ENCODE results near the gene L3MBTL3. TPM values are rescaled to one million over a fixed set of nuclear protein-coding genes. Genes with fewer than 3 reads are reported as not detected.
A peak's percentile ranks its signal among the peaks of the same experiment; 100 is the strongest.
"Not testable (repeated sequence)": the region's sequence is repeated elsewhere in the genome, so short reads cannot be mapped to it uniquely, and the experiment has no call there.

L3MBTL3 gene
- total RNA-seq, 1 experiment from 2014 or later: 14.3 TPM

DNA sequence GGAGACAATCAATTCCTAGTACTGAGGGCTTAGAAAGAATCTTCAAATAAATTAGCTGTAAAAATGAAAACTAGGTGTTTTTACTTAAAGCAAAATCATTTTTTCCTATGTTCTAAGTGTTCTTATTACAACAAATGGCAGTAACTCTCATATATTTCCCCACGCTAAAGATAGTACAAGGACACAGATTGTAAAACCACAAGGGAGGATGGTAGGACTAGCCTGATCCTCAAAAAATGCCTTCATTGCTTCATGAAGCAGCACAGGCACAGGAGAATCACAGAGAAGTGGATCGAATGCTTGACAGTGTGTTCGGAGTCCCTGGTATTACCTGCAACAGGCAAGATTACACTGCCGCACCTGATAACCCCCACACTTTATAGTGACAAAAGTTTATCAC lies 145.9 kb downstream of the L3MBTL3 start:
- ChIA-PET CTCF (no interaction called here), POLR2A (no interaction called here)
- TF ChIP-seq, protein P1, sequence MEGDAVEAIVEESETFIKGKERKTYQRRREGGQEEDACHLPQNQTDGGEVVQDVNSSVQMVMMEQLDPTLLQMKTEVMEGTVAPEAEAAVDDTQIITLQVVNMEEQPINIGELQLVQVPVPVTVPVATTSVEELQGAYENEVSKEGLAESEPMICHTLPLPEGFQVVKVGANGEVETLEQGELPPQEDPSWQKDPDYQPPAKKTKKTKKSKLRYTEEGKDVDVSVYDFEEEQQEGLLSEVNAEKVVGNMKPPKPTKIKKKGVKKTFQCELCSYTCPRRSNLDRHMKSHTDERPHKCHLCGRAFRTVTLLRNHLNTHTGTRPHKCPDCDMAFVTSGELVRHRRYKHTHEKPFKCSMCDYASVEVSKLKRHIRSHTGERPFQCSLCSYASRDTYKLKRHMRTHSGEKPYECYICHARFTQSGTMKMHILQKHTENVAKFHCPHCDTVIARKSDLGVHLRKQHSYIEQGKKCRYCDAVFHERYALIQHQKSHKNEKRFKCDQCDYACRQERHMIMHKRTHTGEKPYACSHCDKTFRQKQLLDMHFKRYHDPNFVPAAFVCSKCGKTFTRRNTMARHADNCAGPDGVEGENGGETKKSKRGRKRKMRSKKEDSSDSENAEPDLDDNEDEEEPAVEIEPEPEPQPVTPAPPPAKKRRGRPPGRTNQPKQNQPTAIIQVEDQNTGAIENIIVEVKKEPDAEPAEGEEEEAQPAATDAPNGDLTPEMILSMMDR (IDR thresholded peaks at IDR 0.05; ENCODE audit: insufficient read depth in 1 of 2, low read depth in 1 of 2, low read length in 1 of 2, severe bottlenecking in 1 of 2, unreplicated experiment in 1 of 2): no peak
- Mint-ChIP-seq H3K27ac (ENCODE audit: unreplicated experiment) (no peak overlapping the region), H3K9me3 (ENCODE audit: unreplicated experiment) (no peaks in the 10 kb centered on the region), H3K36me3 (ENCODE audit: insufficient read depth, unreplicated experiment) (no peaks in the 10 kb centered on the region), H3K4me1 (ENCODE audit: low read depth, unreplicated experiment) (no peaks in the 10 kb centered on the region), H3K4me3 (ENCODE audit: unreplicated experiment) (no peak overlapping the region), H3K27me3 (ENCODE audit: insufficient read depth, unreplicated experiment) (peaks cover 4% of the 10 kb centered on the region)
- no peak overlapping the region for H3K4me3 ChIP-seq (ENCODE audit: low read depth, low read length)
- DNase-seq: no peak
- intact Hi-C loops (cut with micrococcal nuclease; ENCODE audit: unreplicated experiment): no loop called here
- no peaks in the 10 kb centered on the region for H3K4me1 ChIP-seq
- H3K9me3 ChIP-seq: no peaks in the 10 kb centered on the region
- H3K27me3 ChIP-seq (replicated peaks; ENCODE audit: control insufficient read depth, insufficient read depth, low read length): no peaks in the 10 kb centered on the region
- no peaks in the 10 kb centered on the region for H3K36me3 ChIP-seq (ENCODE audit: control insufficient read depth, insufficient read depth, low read length)
- BruUV-seq (replicated peaks): no TSS peak

DNA sequence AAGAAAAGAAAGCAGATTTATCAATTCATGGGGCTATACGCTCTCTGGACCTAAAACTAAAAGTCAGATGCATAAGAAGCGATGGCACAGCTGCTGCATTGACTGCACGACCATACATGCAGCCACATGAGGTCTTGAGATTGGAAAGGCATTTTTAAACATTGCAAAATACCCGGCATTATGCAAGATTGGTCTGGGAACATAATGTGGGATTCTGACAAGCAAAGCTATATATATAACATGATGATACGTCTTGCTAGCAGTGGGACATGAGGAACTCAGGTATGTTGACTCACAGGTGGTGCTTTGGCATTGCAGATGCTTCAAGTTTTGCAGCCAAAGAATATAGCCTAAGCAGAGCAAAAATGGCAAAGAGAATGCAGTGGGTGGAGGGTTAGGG lies 149.3 kb downstream of the L3MBTL3 start:
- peak in 1 of 2 experiments; percentile 24 for DNase-seq
- intact Hi-C loops (cut with micrococcal nuclease; ENCODE audit: unreplicated experiment): no loop called here
- Mint-ChIP-seq H3K9me3 (ENCODE audit: unreplicated experiment) (no peaks in the 10 kb centered on the region), H3K36me3 (ENCODE audit: insufficient read depth, unreplicated experiment) (no peaks in the 10 kb centered on the region), H3K27me3 (ENCODE audit: insufficient read depth, unreplicated experiment) (peaks cover 4% of the 10 kb centered on the region), H3K4me3 (ENCODE audit: unreplicated experiment) (no peak overlapping the region), H3K4me1 (ENCODE audit: low read depth, unreplicated experiment) (no peaks in the 10 kb centered on the region), H3K27ac (ENCODE audit: unreplicated experiment) (no peak overlapping the region)
- TF ChIP-seq, protein P1 (IDR thresholded peaks at IDR 0.05; ENCODE audit: insufficient read depth in 1 of 2, low read depth in 1 of 2, low read length in 1 of 2, severe bottlenecking in 1 of 2, unreplicated experiment in 1 of 2): no peak
- Histone ChIP-seq H3K4me3 (ENCODE audit: low read depth, low read length) (no peak overlapping the region), H3K36me3 (ENCODE audit: control insufficient read depth, insufficient read depth, low read length) (no peaks in the 10 kb centered on the region), H3K9me3 (no peaks in the 10 kb centered on the region), H3K27me3 (replicated peaks; ENCODE audit: control insufficient read depth, insufficient read depth, low read length) (no peaks in the 10 kb centered on the region), H3K4me1 (no peaks in the 10 kb centered on the region)
- ChIA-PET POLR2A (interaction anchor here (0.6 kb wide), 1 partner anchor 1784 kb away, joined by 4 read pairs; the partner anchor contains the start of gene CCN2), CTCF (no interaction called here)
- no TSS peak for BruUV-seq (replicated peaks)

DNA sequence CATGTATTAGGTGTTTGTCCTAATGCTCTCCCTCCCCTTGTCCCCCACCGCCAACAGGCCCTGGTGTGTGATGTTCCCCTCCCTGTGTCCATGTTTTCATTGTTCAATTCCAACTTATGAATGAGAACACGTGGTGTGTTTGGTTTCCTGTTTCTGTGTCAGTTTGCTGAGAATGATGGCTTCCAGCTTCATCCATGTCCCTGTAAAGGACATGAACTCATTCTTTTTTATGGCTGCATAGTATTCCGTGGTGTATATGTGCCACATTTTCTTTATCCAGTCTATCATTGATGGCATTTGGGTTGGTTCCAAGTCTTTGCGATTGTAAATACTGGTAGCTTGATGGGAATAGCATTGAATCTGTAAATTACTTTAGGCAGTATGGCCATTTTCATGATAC lies 151.8 kb downstream of the L3MBTL3 start:
- H3K27me3 ChIP-seq (replicated peaks; ENCODE audit: control insufficient read depth, insufficient read depth, low read length); H3K9me3 ChIP-seq; H3K4me3 ChIP-seq (ENCODE audit: low read depth, low read length); intact Hi-C loops (cut with micrococcal nuclease; ENCODE audit: unreplicated experiment); POLR2A ChIA-PET; H3K36me3 Mint-ChIP-seq (ENCODE audit: insufficient read depth, unreplicated experiment); H3K27ac Mint-ChIP-seq (ENCODE audit: unreplicated experiment); H3K27me3 Mint-ChIP-seq (ENCODE audit: insufficient read depth, unreplicated experiment); H3K4me1 Mint-ChIP-seq (ENCODE audit: low read depth, unreplicated experiment); H3K36me3 ChIP-seq (ENCODE audit: control insufficient read depth, insufficient read depth, low read length); H3K4me3 Mint-ChIP-seq (ENCODE audit: unreplicated experiment); BruUV-seq (replicated peaks); DNase-seq; H3K9me3 Mint-ChIP-seq (ENCODE audit: unreplicated experiment); H3K4me1 ChIP-seq; CTCF ChIA-PET: not testable (repeated sequence)

DNA sequence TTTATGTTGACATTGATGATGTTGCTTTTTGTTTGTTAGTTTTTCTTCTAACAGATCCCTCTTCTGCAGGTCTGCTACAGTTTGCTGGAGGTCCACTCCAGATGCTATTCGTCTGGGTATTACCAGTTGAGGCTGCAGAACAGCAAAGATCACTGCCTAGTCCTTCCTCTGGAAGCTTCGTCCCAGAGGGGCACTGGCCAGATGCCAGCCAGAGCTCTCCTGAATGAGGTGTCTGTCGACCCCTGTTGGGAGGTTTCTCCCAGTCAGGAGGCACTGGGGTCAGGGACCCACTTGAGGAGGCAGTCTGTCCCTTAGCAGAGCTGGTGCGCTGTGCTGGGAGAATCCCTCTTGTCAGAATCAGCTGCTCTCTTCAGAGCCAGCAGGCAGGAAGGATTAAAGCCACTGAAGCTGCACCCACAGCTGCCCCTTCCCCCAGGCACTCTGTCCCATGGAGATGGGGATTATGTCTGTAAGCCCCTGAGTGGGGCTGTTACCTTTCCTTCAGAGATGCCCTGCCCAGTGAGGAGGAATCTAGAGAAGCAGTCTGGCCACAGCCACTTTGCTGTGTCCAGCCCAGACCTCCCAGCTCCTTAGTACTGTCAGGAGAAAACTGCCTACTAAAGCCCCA lies 155.1 kb downstream of the L3MBTL3 start:
- POLR2A ChIA-PET: not testable (repeated sequence)

More for the DNA sequence above, 155.1 kb downstream of the L3MBTL3 start:
- H3K4me3 ChIP-seq (ENCODE audit: low read depth, low read length); H3K27me3 ChIP-seq (replicated peaks; ENCODE audit: control insufficient read depth, insufficient read depth, low read length); H3K4me3 Mint-ChIP-seq (ENCODE audit: unreplicated experiment); H3K4me1 Mint-ChIP-seq (ENCODE audit: low read depth, unreplicated experiment); CTCF ChIA-PET; H3K27ac Mint-ChIP-seq (ENCODE audit: unreplicated experiment); H3K36me3 ChIP-seq (ENCODE audit: control insufficient read depth, insufficient read depth, low read length); H3K36me3 Mint-ChIP-seq (ENCODE audit: insufficient read depth, unreplicated experiment); H3K9me3 ChIP-seq; BruUV-seq (replicated peaks); H3K4me1 ChIP-seq; H3K9me3 Mint-ChIP-seq (ENCODE audit: unreplicated experiment); intact Hi-C loops (cut with micrococcal nuclease; ENCODE audit: unreplicated experiment); DNase-seq; H3K27me3 Mint-ChIP-seq (ENCODE audit: insufficient read depth, unreplicated experiment): not testable (repeated sequence)

All from Caco-2 (cell line).